ENCODE data around the gene FMN1. TPM values are rescaled to one million over a fixed set of nuclear protein-coding genes. Genes with fewer than 3 reads are reported as not detected.

Gene FMN1
- total RNA-seq, 1 donor from 2014 or later = 20.1 TPM

GRCh38 chr15:32866454-32867312, 327.8 kb downstream of the FMN1 start:
- Histone ChIP-seq H3K27ac (no peak overlapping the region), H3K9me3 (no peaks in the 10 kb centered on the region), H3K36me3 (no peaks in the 10 kb centered on the region), H3K27me3 (no peaks in the 10 kb centered on the region), H3K4me1 (peaks cover 10% of the 10 kb centered on the region), H3K4me3 (no peak overlapping the region)
- no peak for DNase-seq (ENCODE audit: extremely low spot score in 2 of 2)
- intact Hi-C loops (cut with DNase I) = no loop called here
- TF ChIP-seq CTCF (IDR thresholded peaks at IDR 0.05) (no peak), POLR2A (IDR thresholded peaks at IDR 0.05) (no peak), POLR2AphosphoS5 (IDR thresholded peaks at IDR 0.05; ENCODE audit: insufficient read depth in 1 of 2, low read depth in 1 of 2) (no peak)

- TF ChIP-seq POLR2AphosphoS5 (IDR thresholded peaks at IDR 0.05; ENCODE audit: insufficient read depth in 1 of 2, low read depth in 1 of 2) (no peak), POLR2A (IDR thresholded peaks at IDR 0.05) (no peak), CTCF (IDR thresholded peaks at IDR 0.05) (no peak)
Measured at GRCh38 chr15:32864841-32865240, 329.7 kb downstream of the FMN1 start.

GRCh38 chr15:32864051-32864450, 330.5 kb downstream of the FMN1 start:
- TF ChIP-seq POLR2AphosphoS5 (IDR thresholded peaks at IDR 0.05; ENCODE audit: insufficient read depth in 1 of 2, low read depth in 1 of 2) (no peak), CTCF (IDR thresholded peaks at IDR 0.05) (no peak), POLR2A (IDR thresholded peaks at IDR 0.05) (no peak)
- Histone ChIP-seq H3K4me3 (no peak overlapping the region), H3K4me1 (peaks cover 8% of the 10 kb centered on the region), H3K9me3 (no peaks in the 10 kb centered on the region), H3K36me3 (no peaks in the 10 kb centered on the region), H3K27me3 (no peaks in the 10 kb centered on the region), H3K27ac (no peak overlapping the region)
- intact Hi-C loops (cut with DNase I) = no loop called here
- DNase-seq (ENCODE audit: extremely low spot score in 2 of 2) = no peak

More at GRCh38 chr15:32864841-32865240, 329.7 kb downstream of the FMN1 start:
- Histone ChIP-seq H3K27ac (no peak overlapping the region), H3K9me3 (no peaks in the 10 kb centered on the region), H3K27me3 (no peaks in the 10 kb centered on the region), H3K4me1 (peaks cover 8% of the 10 kb centered on the region), H3K4me3 (no peak overlapping the region), H3K36me3 (no peaks in the 10 kb centered on the region)
- no peak for DNase-seq (ENCODE audit: extremely low spot score in 2 of 2)
- intact Hi-C loops (cut with DNase I) = no loop called here

- H3K27me3 ChIP-seq = no peaks in the 10 kb centered on the region
- H3K9me3 ChIP-seq = no peaks in the 10 kb centered on the region
- peak overlapping the region; percentile 64 for H3K27ac ChIP-seq
- no peak for TF ChIP-seq CTCF (IDR thresholded peaks at IDR 0.05)
- TF ChIP-seq POLR2AphosphoS5 (IDR thresholded peaks at IDR 0.05; ENCODE audit: insufficient read depth in 1 of 2, low read depth in 1 of 2) = peak in 1 of 2 donors; percentile 65
- TF ChIP-seq POLR2A (IDR thresholded peaks at IDR 0.05) = no peak
- intact Hi-C loops (cut with DNase I) = no loop called here
- H3K4me1 ChIP-seq = peaks cover 8% of the 10 kb centered on the region
- no peaks in the 10 kb centered on the region for H3K36me3 ChIP-seq
- no peak for DNase-seq (ENCODE audit: extremely low spot score in 2 of 2)
- H3K4me3 ChIP-seq = peak overlapping the region in 1 of 2 donors; percentile 18
Measured at GRCh38 chr15:32861761-32862160, 332.8 kb downstream of the FMN1 start.

- TF ChIP-seq POLR2AphosphoS5 (IDR thresholded peaks at IDR 0.05; ENCODE audit: insufficient read depth in 1 of 2, low read depth in 1 of 2) (no peak), CTCF (IDR thresholded peaks at IDR 0.05) (no peak), POLR2A (IDR thresholded peaks at IDR 0.05) (no peak)
- Histone ChIP-seq H3K4me1 (peaks cover 8% of the 10 kb centered on the region), H3K36me3 (no peaks in the 10 kb centered on the region), H3K27ac (peak overlapping the region; percentile 64), H3K27me3 (no peaks in the 10 kb centered on the region), H3K4me3 (peak overlapping the region in 1 of 2 donors; percentile 18), H3K9me3 (no peaks in the 10 kb centered on the region)
- no peak for DNase-seq (ENCODE audit: extremely low spot score in 2 of 2)
- intact Hi-C loops (cut with DNase I) = no loop called here
Measured at GRCh38 chr15:32861174-32861573, 333.3 kb downstream of the FMN1 start.

Measured in vagina (tissue), 2 donors.